PC-9 (cell line): Measurements from ENCODE around the gene PHLPP1. TPM values are rescaled to one million over a fixed set of nuclear protein-coding genes. Genes with fewer than 3 reads are reported as not detected.
"Not testable (repeated sequence)": the region's sequence is repeated elsewhere in the genome, so short reads cannot be mapped to it uniquely, and the experiment has no call there.

ENCODE experiments used
- BruUV-seq: library from RNA; stranded (reverse); fragments of 400-500 nt; replicated peaks from 2 replicates; lab custom pipeline; 2021; lab: Mats Ljungman, UMichigan
- CTCF ChIA-PET: fragments of 300-600 bp; sonication (Branson Sonifier 250); formaldehyde crosslinking; loops from one replicate; lab custom pipeline; 2022; ENCODE audit warnings: antibody characterized with exemption; lab: Charles Lee
- POLR2A ChIA-PET: fragments of 300-600 bp; sonication (Branson Sonifier 250); formaldehyde crosslinking; loops from one replicate; lab custom pipeline; 2022; ENCODE audit warnings: antibody characterized with exemption; ENCODE audit not compliant: unreplicated experiment; lab: Charles Lee
- DNase-seq, 2 experiments: peaks; one replicate each; pipeline versions ENCODE4 v3.0.0 to v3.0.0-alpha.2; 2015 to 2022; ENCODE audit warnings: mixed read lengths in 1 of 2
- H2AFZ ChIP-seq: fragments of 200-600 bp; sonication (generic); 2 replicates; pipeline ENCODE4 v1.8.1; 2017; ENCODE audit warnings: antibody characterized with exemption
- H3F3A ChIP-seq: fragments of 200-600 bp; sonication (generic); 2 replicates; pipeline ENCODE4 v1.8.1; 2017; ENCODE audit warnings: antibody characterized with exemption, mild to moderate bottlenecking, low read depth; ENCODE audit not compliant: insufficient read depth
- H3K27ac ChIP-seq: fragments of 200-600 bp; sonication (generic); 2 replicates; pipeline ENCODE4 v1.6.1; 2016; ENCODE audit warnings: mixed run types
- H3K27me3 ChIP-seq: fragments of 200-600 bp; sonication (generic); 2 replicates; pipeline ENCODE4 v1.6.1; 2016; ENCODE audit warnings: low read depth, mixed run types; ENCODE audit not compliant: insufficient read depth
- H3K36me3 ChIP-seq: fragments of 200-600 bp; sonication (generic); 2 replicates; pipeline ENCODE4 v1.6.1; 2016; ENCODE audit warnings: low read depth, mixed run types
- H3K4me1 ChIP-seq: fragments of 200-600 bp; sonication (generic); replicated peaks from 2 replicates; pipeline ENCODE4 v1.6.1; 2016; ENCODE audit warnings: mixed run types; ENCODE audit not compliant: insufficient read depth
- H3K4me2 ChIP-seq: fragments of 200-600 bp; sonication (generic); 2 replicates; pipeline ENCODE4 v1.6.1; 2017; ENCODE audit warnings: mixed run types
- H3K4me3 ChIP-seq: fragments of 200-600 bp; sonication (generic); 2 replicates; pipeline ENCODE4 v1.6.1; 2016; ENCODE audit warnings: mixed run types
- H3K79me2 ChIP-seq: fragments of 200-600 bp; sonication (generic); 2 replicates; pipeline ENCODE4 v1.6.1; 2017; ENCODE audit warnings: low read depth, mixed run types
- H3K9me2 ChIP-seq: fragments of 200-600 bp; sonication (generic); 2 replicates; pipeline ENCODE4 v1.8.1; 2017; ENCODE audit warnings: mild to moderate bottlenecking; ENCODE audit not compliant: insufficient read depth
- H3K9me3 ChIP-seq: fragments of 200-600 bp; sonication (generic); 2 replicates; pipeline ENCODE4 v1.8.1; 2016; ENCODE audit warnings: low read depth; ENCODE audit not compliant: insufficient read depth
- H4K20me1 ChIP-seq: fragments of 200-600 bp; sonication (generic); 2 replicates; pipeline ENCODE4 v1.8.1; 2017; ENCODE audit not compliant: insufficient read depth
- EZH2 ChIP-seq: fragments of 200-600 bp; sonication (generic); IDR thresholded peaks from 2 replicates; pipeline ENCODE4 v1.8.0; 2017; ENCODE audit warnings: antibody characterized with exemption, low read depth
- intact Hi-C: fragments of 100-400 bp; cut with micrococcal nuclease; formaldehyde crosslinking; loops from one replicate; pipeline ENCODE4 v1.10.0; 2022; ENCODE audit not compliant: unreplicated experiment
- total RNA-seq: library from RNA; stranded (reverse); gene quantifications from 2 replicates; pipeline ENCODE4 v1.2.3, GENCODE V29; 2021
- TF ChIP-seq, protein P1 (sequence below): fragments of 200-600 bp; sonication (generic); conservative IDR thresholded peaks from 2 replicates; pipeline ENCODE4 v1.6.1; 2017; ENCODE audit warnings: mixed run types, antibody characterized with exemption, mild to moderate bottlenecking, moderate library complexity

The PHLPP1 gene
- total RNA-seq, 1 experiment from 2014 or later = 21.1 TPM

DNA sequence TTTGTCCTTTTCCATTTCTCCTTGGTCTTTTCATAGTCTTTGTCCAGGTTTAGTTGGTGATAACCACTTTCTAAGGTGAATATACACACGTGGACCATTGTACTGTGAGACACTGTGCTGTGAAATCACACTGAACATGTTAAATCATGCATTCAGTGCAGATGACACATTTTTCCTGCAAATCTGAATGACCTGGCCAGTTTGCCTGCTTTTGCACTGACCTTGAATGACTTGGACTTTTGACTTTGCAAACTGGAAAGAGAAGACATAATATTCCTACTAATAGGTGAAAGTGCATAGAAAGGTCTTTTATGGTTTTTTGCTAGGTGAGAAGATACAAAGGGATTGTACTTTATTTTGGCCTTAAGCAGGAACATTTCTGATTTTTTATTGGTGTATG lies 21.7 kb upstream of the PHLPP1 start:
- H3K27me3 ChIP-seq = no peaks in the 10 kb centered on the region
- no peak for TF ChIP-seq EZH2
- TF ChIP-seq, protein P1, sequence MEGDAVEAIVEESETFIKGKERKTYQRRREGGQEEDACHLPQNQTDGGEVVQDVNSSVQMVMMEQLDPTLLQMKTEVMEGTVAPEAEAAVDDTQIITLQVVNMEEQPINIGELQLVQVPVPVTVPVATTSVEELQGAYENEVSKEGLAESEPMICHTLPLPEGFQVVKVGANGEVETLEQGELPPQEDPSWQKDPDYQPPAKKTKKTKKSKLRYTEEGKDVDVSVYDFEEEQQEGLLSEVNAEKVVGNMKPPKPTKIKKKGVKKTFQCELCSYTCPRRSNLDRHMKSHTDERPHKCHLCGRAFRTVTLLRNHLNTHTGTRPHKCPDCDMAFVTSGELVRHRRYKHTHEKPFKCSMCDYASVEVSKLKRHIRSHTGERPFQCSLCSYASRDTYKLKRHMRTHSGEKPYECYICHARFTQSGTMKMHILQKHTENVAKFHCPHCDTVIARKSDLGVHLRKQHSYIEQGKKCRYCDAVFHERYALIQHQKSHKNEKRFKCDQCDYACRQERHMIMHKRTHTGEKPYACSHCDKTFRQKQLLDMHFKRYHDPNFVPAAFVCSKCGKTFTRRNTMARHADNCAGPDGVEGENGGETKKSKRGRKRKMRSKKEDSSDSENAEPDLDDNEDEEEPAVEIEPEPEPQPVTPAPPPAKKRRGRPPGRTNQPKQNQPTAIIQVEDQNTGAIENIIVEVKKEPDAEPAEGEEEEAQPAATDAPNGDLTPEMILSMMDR = no peak
- no peak overlapping the region for H3K27ac ChIP-seq
- H3K4me3 ChIP-seq = no peak overlapping the region
- no TSS peak for BruUV-seq
- H3F3A ChIP-seq = no peaks in the 10 kb centered on the region
- no peaks in the 10 kb centered on the region for H3K79me2 ChIP-seq
- intact Hi-C loops = no loop called here
- peaks cover 10% of the 10 kb centered on the region for H3K4me1 ChIP-seq
- POLR2A ChIA-PET = no interaction called here
- CTCF ChIA-PET = no interaction called here
- H3K9me2 ChIP-seq = no peaks in the 10 kb centered on the region
- H3K4me2 ChIP-seq = no peak overlapping the region
- no peak overlapping the region for H2AFZ ChIP-seq
- no peaks in the 10 kb centered on the region for H3K36me3 ChIP-seq
- H3K9me3 ChIP-seq = peaks cover 18% of the 10 kb centered on the region; the same call in 1 of the 2 replicates
- no peaks in the 10 kb centered on the region for H4K20me1 ChIP-seq
- DNase-seq = no peak

DNA sequence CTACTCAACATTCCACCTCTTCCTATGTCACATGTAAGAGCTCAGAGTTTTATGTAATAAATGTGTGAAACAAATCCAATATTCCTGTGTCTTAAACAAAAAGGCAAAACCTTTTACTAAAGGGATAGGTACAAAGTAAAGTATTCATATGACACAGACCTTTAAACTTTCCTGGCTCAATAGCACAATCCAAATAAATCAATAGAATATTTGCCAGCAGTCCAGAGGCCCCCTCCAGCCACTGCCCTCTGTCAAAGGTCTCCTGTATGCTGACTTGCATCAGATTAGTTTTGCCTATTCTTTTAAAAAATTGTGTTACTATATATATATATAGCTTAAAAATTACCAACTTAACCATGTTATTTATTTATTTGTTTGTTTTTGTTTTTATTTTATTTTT lies 17.7 kb upstream of the PHLPP1 start:
- H3K9me3 ChIP-seq = no peaks in the 10 kb centered on the region
- H2AFZ ChIP-seq = no peak overlapping the region
- POLR2A ChIA-PET = no interaction called here
- H3K27me3 ChIP-seq = no peaks in the 10 kb centered on the region
- no peak overlapping the region for H3K4me2 ChIP-seq
- H4K20me1 ChIP-seq = no peaks in the 10 kb centered on the region
- no peaks in the 10 kb centered on the region for H3K79me2 ChIP-seq
- H3F3A ChIP-seq = no peaks in the 10 kb centered on the region
- DNase-seq = no peak
- peaks cover 3% of the 10 kb centered on the region; the same call in 1 of the 2 replicates for H3K4me1 ChIP-seq
- intact Hi-C loops = no loop called here
- H3K9me2 ChIP-seq = no peaks in the 10 kb centered on the region
- CTCF ChIA-PET = no interaction called here
- no peak overlapping the region for H3K4me3 ChIP-seq
- H3K27ac ChIP-seq = no peak overlapping the region
- H3K36me3 ChIP-seq = no peaks in the 10 kb centered on the region
- TF ChIP-seq EZH2 = no peak
- TF ChIP-seq, protein P1 = no peak
- no TSS peak for BruUV-seq

GRCh38 chr18:62702259-62702658 lies 13.1 kb upstream of the PHLPP1 start:
- CTCF ChIA-PET = no interaction called here
- H3F3A ChIP-seq = no peaks in the 10 kb centered on the region
- H3K9me3 ChIP-seq = no peaks in the 10 kb centered on the region
- no peak overlapping the region for H3K4me3 ChIP-seq
- no peak for DNase-seq
- no peak overlapping the region for H3K4me2 ChIP-seq
- no peaks in the 10 kb centered on the region for H3K27me3 ChIP-seq
- TF ChIP-seq EZH2 = no peak
- TF ChIP-seq, protein P1 = no peak
- H4K20me1 ChIP-seq = no peaks in the 10 kb centered on the region
- BruUV-seq = no TSS peak
- H3K9me2 ChIP-seq = no peaks in the 10 kb centered on the region
- H3K27ac ChIP-seq = no peak overlapping the region
- intact Hi-C loops = no loop called here
- no peaks in the 10 kb centered on the region for H3K79me2 ChIP-seq
- no peaks in the 10 kb centered on the region for H3K4me1 ChIP-seq
- POLR2A ChIA-PET = no interaction called here
- no peaks in the 10 kb centered on the region for H3K36me3 ChIP-seq
- H2AFZ ChIP-seq = no peak overlapping the region

DNA sequence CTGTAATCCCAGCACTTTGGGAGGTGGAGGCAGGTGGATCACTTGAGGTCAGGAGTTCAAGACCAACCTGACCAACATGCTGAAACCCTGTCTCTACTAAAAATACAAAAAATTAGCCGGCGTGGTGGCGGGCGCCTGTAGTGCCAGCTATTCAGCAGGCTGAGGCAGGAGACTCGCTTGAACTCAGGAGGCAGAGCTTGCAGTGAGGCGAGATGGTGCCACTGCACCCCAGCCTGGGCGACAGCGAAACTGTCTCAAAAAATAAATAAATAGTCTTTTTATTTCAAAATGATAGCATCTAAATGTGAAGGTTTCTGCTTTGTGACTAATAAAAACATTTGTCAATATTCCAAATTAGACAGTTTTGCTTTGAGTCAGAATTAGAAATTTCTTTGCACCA lies 8.5 kb upstream of the PHLPP1 start:
- H4K20me1 ChIP-seq, H3K9me3 ChIP-seq, H2AFZ ChIP-seq, DNase-seq, H3K79me2 ChIP-seq, H3K9me2 ChIP-seq, H3K27me3 ChIP-seq, H3K36me3 ChIP-seq, POLR2A ChIA-PET, H3K27ac ChIP-seq, CTCF ChIA-PET, H3K4me3 ChIP-seq, intact Hi-C loops, H3K4me1 ChIP-seq, H3F3A ChIP-seq, BruUV-seq, H3K4me2 ChIP-seq: not testable (repeated sequence)

DNA sequence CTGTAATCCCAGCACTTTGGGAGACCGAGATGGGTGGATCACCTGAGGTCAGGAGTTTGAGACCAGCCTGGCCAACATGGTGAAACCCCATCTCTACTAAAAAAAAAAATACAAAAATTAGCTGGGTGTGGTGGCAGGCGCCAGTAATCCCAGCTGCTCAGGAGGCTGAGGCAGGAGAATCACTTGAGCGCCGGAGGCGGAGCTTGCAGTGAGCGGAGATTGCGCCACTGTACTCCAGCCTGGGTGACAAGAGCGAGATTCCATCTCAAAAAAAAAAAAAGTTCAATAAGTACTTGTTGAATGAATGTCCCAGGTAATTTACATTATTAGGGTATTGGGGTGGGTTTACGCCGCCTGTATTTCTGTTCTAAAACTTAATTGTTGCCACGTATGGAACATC lies 5.4 kb upstream of the PHLPP1 start:
- H3K79me2 ChIP-seq, H3K4me1 ChIP-seq, BruUV-seq, H3K4me2 ChIP-seq, H4K20me1 ChIP-seq, H3K9me2 ChIP-seq, H3K36me3 ChIP-seq, H3K4me3 ChIP-seq, DNase-seq, POLR2A ChIA-PET, CTCF ChIA-PET, H3F3A ChIP-seq, H3K27me3 ChIP-seq, H2AFZ ChIP-seq, H3K27ac ChIP-seq, H3K9me3 ChIP-seq: not testable (repeated sequence)
- intact Hi-C loops = loop anchor here (10.0 kb wide), 2 partner anchors 75 to 525 kb away; partner anchors contain the start of genes PIGN and RELCH
